GM13976 (cell line): ENCODE data around the gene SAMD4A.

Experiments
- DNase-seq: peaks from one replicate; pipeline ENCODE4 v3.0.0; 2012; ENCODE audit warnings: low spot score
- in situ Hi-C: fragments of 300-500 bp; cut with MboI; formaldehyde crosslinking; loops from one replicate; pipeline ENCODE4 v1.12.0; 2022; ENCODE audit warnings: low sequenced_read_pairs, mixed read lengths, inconsistent platforms; ENCODE audit not compliant: unreplicated experiment
- TF ChIP-seq, protein P1 (sequence below): IDR thresholded peaks from 2 replicates; pipeline ENCODE4 v1.5.1; 2012; ENCODE audit warnings: borderline replicate concordance, mild to moderate bottlenecking; ENCODE audit not compliant: insufficient read depth; ENCODE audit errors: extremely low read depth, missing control alignments, control extremely low read depth

The SAMD4A gene

DNA sequence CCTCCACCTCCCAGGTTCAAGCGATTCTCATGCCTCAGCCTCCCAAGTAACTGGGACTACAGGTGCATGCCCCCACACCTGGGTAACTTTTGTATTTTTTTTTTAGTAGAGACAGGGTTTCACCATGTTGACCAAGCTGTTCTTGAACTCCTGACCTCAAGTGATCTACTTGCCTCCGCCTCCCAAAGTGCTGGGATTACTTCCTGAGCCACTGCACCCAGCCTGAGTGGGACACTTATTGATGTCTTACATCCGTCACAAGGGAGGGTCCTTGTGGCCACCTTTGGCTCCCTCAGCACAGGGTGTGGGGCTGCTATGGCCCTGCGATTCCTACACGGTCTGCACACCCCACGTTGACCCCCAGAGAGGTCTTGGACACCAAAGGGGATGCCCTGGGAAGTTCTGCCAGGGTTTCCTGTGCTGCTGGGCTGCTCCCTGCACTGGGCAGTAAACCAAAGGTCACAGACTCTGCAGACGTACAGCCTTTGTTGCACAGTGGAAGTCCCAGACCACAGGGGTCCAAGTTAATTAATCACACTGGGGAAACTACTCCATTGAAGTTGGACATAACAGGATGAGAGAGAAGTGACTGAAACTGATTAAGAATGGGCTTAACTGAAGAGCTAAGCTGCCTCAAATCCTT, 95.7 kb downstream of the SAMD4A start:
- TF ChIP-seq, protein P1, sequence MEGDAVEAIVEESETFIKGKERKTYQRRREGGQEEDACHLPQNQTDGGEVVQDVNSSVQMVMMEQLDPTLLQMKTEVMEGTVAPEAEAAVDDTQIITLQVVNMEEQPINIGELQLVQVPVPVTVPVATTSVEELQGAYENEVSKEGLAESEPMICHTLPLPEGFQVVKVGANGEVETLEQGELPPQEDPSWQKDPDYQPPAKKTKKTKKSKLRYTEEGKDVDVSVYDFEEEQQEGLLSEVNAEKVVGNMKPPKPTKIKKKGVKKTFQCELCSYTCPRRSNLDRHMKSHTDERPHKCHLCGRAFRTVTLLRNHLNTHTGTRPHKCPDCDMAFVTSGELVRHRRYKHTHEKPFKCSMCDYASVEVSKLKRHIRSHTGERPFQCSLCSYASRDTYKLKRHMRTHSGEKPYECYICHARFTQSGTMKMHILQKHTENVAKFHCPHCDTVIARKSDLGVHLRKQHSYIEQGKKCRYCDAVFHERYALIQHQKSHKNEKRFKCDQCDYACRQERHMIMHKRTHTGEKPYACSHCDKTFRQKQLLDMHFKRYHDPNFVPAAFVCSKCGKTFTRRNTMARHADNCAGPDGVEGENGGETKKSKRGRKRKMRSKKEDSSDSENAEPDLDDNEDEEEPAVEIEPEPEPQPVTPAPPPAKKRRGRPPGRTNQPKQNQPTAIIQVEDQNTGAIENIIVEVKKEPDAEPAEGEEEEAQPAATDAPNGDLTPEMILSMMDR: no peak
- DNase-seq: no peak
- in situ Hi-C loops: no loop called here

DNA sequence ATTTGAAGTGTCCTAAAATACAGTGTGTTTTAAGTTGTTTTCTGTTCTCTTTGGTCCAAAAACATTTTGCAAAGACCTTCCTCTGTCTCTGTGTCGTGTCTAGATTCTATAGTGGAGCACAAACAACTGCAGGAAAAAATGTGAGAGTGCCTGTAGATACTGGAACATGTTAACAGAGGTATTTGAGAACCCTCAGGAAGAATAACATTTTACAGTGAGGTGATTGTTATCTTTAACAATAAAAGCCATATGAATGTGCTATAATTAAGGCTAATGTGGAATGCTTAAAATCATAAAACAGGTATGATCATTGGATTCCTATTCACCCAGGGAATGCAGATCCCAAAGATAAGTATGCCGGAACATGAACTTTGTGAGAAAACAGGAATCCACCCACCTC, 98.0 kb downstream of the SAMD4A start:
- TF ChIP-seq, protein P1: no peak
- in situ Hi-C loops: no loop called here
- DNase-seq: no peak

DNA sequence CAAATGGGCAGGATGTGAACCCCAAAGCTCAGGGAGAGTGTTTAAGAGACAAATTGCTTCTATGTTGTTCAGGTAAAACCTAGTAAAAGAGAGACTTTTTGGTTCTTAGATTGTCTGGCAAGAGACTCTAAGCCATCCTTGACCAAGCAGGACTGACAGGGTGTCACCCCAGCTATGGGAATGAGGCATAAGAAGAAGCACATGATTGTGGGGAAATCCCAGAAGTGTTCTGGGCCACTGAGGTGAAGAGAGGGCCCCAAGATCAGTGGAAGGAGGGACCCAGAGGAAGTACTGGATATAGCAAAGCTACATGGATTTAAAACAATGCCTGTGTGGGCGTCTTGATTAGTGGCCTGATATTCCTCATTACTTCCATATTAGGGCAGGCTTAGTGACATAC, 99.0 kb downstream of the SAMD4A start:
- in situ Hi-C loops: no loop called here
- TF ChIP-seq, protein P1: no peak
- DNase-seq: peak; percentile 49

DNA sequence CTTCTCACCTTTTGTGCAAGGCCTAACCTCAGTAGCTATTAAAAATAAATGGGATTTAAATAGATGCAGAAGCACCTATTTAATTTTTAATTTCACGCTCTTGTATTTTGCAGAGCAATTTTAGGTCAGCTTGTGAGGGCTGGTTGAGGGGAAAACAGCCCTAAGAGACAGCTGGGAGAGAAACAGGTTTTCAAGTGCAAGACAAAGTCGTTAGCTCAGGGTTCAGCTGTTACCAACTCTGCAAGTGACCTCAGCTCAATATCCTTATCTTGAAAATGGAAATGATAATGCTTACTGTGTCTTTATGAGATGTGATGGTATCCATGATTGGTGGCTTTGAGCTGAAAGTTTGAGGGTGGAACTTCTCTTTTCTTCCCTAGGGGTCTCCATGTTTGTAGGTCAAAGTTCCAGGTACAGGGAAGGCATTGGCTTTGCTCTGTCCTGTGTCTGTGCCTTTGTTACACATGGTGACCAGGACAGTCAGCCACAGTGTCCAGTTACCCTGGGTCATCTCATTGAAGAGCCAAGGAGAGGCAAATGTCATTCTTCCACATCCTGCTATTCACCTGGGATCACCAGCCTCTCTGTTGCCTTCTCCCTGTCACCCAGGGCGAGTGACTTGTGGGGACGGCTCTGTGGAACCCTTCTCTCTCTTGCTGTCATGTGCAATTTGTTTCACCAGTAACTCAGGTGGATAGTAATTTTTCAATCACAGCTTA, 100.3 kb downstream of the SAMD4A start:
- TF ChIP-seq, protein P1: no peak
- no peak for DNase-seq
- in situ Hi-C loops: no loop called here

DNA sequence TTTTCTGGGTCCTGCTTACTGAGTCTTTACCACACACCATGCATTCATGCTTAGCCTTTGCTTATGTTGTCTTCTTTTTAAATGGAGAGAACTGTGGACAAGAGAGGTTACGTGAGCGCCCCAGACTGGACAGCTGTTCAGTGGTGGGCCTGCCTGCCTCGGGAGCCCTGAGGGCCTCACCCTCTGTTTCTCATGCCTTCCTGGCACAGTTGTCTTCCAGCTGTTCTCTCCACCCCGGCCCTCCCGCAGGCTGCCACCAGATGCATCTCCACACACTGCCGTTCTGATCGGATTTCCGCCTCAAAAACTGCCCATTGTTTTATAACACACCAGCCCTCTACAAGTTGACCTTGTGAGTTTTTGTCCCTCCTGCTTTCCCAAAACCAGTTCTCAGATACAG, 100.8 kb downstream of the SAMD4A start:
- TF ChIP-seq, protein P1: no peak
- in situ Hi-C loops: no loop called here
- no peak for DNase-seq

DNA sequence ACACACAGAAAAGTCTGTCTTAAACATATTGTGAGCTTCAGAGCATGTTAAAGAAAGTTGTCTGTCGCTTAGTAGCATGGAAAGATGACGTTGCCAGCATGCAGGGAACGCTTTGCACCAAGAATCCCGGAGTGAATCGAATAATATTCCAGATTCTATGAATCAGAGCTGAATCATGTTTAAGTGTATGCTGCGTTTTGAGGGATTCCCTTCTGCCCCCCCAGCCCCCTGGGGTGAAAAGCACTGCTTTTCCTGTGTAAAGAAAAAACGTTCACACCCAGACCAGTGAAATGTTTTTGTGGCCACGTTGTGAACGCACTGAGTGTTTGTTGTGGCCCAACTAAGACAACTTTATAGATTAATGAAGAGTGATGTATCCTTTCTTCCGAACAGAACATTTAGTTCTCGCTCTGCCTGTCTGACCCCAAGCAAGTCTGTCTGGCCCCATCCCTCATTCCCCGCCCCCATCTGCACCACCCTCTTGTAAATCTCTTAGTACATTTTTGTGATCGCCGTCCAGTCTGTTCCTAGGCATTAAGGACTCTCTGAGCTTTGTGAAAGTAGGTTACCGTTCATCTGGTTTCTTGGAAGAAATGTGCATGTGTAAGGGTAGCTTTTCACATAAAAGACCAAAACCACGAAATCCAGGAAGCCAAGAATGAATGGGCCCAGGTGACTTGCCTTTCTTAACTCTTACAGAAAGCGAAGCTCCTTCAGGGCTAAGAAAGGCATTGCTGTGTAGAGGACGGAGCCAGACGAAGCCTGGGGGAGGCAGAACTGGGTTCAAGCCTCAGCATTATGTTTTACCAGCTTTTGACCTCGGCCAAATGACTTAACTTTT, 103.0 kb downstream of the SAMD4A start:
- TF ChIP-seq, protein P1: no peak
- DNase-seq: no peak
- in situ Hi-C loops: no loop called here
